Activated CD4-positive, alpha-beta memory T cell treated with anti-CD3 and anti-CD28 coated beads, Interleukin-2, amount 10 ng/mL, durations not matched to agents 7 days and 5 days (primary cell): ENCODE measurements around the gene TNFRSF6B. TPM values are rescaled to one million over a fixed set of nuclear protein-coding genes. Genes with fewer than 3 reads are reported as not detected.

Experiments used
- CTCF ChIA-PET: fragments of 350-600 bp; sonication (Branson Sonifier 250); formaldehyde crosslinking; loops from one replicate; lab custom pipeline; 2021; ENCODE audit warnings: antibody characterized with exemption, inconsistent platforms; lab: Charles Lee
- POLR2A ChIA-PET: fragments of 350-600 bp; sonication (Branson Sonifier 250); formaldehyde crosslinking; loops from one replicate; lab custom pipeline; 2021; ENCODE audit warnings: antibody characterized with exemption; lab: Charles Lee
- DNase-seq: peaks from one replicate; pipeline ENCODE4 v3.0.0-alpha.2; 2020
- H3K27ac Mint-ChIP-seq: one replicate; pipeline ENCODE4 v1.8.0; 2021; ENCODE audit warnings: mild to moderate bottlenecking, mixed read lengths
- H3K27me3 Mint-ChIP-seq: one replicate; pipeline ENCODE4 v1.8.0; 2021; ENCODE audit warnings: mixed read lengths
- H3K36me3 Mint-ChIP-seq: one replicate; pipeline ENCODE4 v1.8.0; 2021; ENCODE audit warnings: low read depth, mixed read lengths
- H3K4me1 Mint-ChIP-seq: one replicate; pipeline ENCODE4 v1.8.0; 2021; ENCODE audit warnings: mixed read lengths
- H3K4me3 Mint-ChIP-seq: one replicate; pipeline ENCODE4 v1.8.0; 2021; ENCODE audit warnings: mild to moderate bottlenecking, mixed read lengths
- H3K9me3 Mint-ChIP-seq: one replicate; pipeline ENCODE4 v1.8.0; 2021; ENCODE audit warnings: mixed read lengths
- total RNA-seq, 2 experiments: library from RNA; stranded (reverse); gene quantifications; one replicate each; pipeline ENCODE4 v1.2.3, GENCODE V29; 2021

Gene TNFRSF6B
- total RNA-seq, 2 experiments from 2014 or later, result not detected

DNA sequence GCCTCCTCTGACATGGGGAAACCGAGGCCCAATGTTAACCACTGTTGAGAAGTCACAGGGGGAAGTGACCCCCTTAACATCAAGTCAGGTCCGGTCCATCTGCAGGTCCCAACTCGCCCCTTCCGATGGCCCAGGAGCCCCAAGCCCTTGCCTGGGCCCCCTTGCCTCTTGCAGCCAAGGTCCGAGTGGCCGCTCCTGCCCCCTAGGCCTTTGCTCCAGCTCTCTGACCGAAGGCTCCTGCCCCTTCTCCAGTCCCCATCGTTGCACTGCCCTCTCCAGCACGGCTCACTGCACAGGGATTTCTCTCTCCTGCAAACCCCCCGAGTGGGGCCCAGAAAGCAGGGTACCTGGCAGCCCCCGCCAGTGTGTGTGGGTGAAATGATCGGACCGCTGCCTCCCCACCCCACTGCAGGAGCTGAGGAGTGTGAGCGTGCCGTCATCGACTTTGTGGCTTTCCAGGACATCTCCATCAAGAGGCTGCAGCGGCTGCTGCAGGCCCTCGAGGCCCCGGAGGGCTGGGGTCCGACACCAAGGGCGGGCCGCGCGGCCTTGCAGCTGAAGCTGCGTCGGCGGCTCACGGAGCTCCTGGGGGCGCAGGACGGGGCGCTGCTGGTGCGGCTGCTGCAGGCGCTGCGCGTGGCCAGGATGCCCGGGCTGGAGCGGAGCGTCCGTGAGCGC, 1.6 kb downstream of the TNFRSF6B start:
- Mint-ChIP-seq H3K9me3 (no peaks in the 10 kb centered on the region), H3K27ac (no peak overlapping the region), H3K4me1 (peaks cover 34% of the 10 kb centered on the region), H3K36me3 (peaks cover 6% of the 10 kb centered on the region), H3K4me3 (no peak overlapping the region), H3K27me3 (no peaks in the 10 kb centered on the region)
- POLR2A ChIA-PET, result interaction anchor here (0.8 to 3.7 kb wide), 10 partner anchors 10 to 175 kb away, joined by 3 to 13 read pairs (median 4); partner anchors contain the start of genes ARFRP1, LIME1, PTK6 and SLC2A4RG
- DNase-seq, result no peak
- CTCF ChIA-PET, result interaction anchor here (1.7 kb wide), 1 partner anchor 161 kb away, joined by 5 read pairs; the partner anchor contains the start of gene PTK6

GRCh38 chr20:63698739-63699465, 2.5 kb downstream of the TNFRSF6B start:
- Mint-ChIP-seq H3K4me1 (peaks cover 33% of the 10 kb centered on the region), H3K36me3 (peaks cover 2% of the 10 kb centered on the region), H3K27me3 (no peaks in the 10 kb centered on the region), H3K27ac (peak overlapping the region; percentile 59), H3K9me3 (no peaks in the 10 kb centered on the region), H3K4me3 (no peak overlapping the region)
- DNase-seq, result peak; percentile 54
- POLR2A ChIA-PET, result interaction anchor here (0.8 to 3.7 kb wide), 7 partner anchors 9 to 176 kb away, joined by 3 to 13 read pairs (median 9); partner anchors contain the start of genes ARFRP1, LIME1, PTK6 and ZGPAT
- CTCF ChIA-PET, result interaction anchor here (1.7 kb wide), 1 partner anchor 162 kb away, joined by 5 read pairs; the partner anchor contains the start of gene PTK6

- H3K36me3 Mint-ChIP-seq, result no peaks in the 10 kb centered on the region
- no peak overlapping the region for H3K4me3 Mint-ChIP-seq
- CTCF ChIA-PET, result interaction anchor here (1.7 kb wide), 1 partner anchor 162 kb away, joined by 5 read pairs; the partner anchor contains the start of gene PTK6
- no peaks in the 10 kb centered on the region for H3K27me3 Mint-ChIP-seq
- H3K9me3 Mint-ChIP-seq, result no peaks in the 10 kb centered on the region
- no peak for DNase-seq
- peaks cover 33% of the 10 kb centered on the region for H3K4me1 Mint-ChIP-seq
- POLR2A ChIA-PET, result interaction anchor here (1.7 to 3.0 kb wide), 2 partner anchors 8 to 132 kb away, joined by 9 to 10 read pairs; partner anchors contain the start of genes ARFRP1 and ZGPAT
- H3K27ac Mint-ChIP-seq, result peak overlapping the region; percentile 59
Measured at GRCh38 chr20:63699466-63700198, 3.2 kb downstream of the TNFRSF6B start.

- Mint-ChIP-seq H3K36me3 (peaks cover 7% of the 10 kb centered on the region), H3K27ac (no peak overlapping the region), H3K27me3 (no peaks in the 10 kb centered on the region), H3K4me3 (no peak overlapping the region), H3K9me3 (no peaks in the 10 kb centered on the region), H3K4me1 (peaks cover 38% of the 10 kb centered on the region)
- CTCF ChIA-PET, result interaction anchor here (1.2 kb wide), 1 partner anchor 163 kb away, joined by 3 read pairs; the partner anchor contains the start of gene PTK6
- POLR2A ChIA-PET, result interaction anchor here (9.3 kb wide), 1 partner anchor 36 kb away, joined by 120 read pairs; the partner anchor contains the start of genes LIME1 and SLC2A4RG
- DNase-seq, result no peak
Measured at GRCh38 chr20:63700199-63701050, 4.0 kb downstream of the TNFRSF6B start.

- CTCF ChIA-PET, result interaction anchor here (1.2 kb wide), 1 partner anchor 164 kb away, joined by 3 read pairs; the partner anchor contains the start of gene PTK6
- Mint-ChIP-seq H3K36me3 (peaks cover 13% of the 10 kb centered on the region), H3K27me3 (no peaks in the 10 kb centered on the region), H3K27ac (peak overlapping the region; percentile 44), H3K9me3 (no peaks in the 10 kb centered on the region), H3K4me3 (no peak overlapping the region), H3K4me1 (peaks cover 44% of the 10 kb centered on the region)
- POLR2A ChIA-PET, result interaction anchor here (9.3 kb wide), 1 partner anchor 35 kb away, joined by 120 read pairs; the partner anchor contains the start of genes LIME1 and SLC2A4RG
- no peak for DNase-seq
Measured at GRCh38 chr20:63701051-63701328, 4.5 kb downstream of the TNFRSF6B start.

DNA sequence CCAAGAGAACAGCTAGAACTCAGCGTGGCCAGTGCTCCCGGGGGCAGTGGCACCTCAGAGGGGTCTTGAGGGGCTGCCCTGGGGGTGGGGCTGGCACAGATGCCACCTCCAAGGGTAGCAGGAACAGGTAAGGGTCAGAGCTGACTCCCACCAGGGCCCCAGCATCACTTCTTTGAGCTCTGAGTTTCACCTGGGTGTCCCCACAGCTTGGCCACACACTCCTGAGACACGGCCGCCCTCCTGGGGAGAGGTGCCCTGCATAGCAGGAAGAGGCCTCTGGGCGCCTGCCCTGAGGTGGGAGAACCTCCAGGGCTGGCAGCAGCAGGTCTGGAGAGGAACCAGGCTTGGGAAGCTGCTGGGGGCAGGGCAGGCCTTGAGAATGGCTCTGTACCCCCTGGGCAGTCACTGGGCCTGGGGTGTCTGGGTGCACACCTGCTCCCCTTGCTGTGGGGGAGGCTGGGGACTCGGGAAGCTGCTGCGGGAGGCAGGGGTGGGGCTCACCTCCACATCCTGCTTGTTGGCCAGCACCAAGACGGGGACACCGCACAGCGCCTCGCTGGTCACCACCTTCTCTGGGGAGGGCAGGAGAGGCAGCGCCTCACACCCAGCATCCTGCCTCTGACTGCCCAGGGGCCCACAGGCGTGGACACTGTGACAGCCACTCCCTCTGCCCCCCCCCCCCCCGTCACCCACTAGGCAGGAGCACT, 5.0 kb downstream of the TNFRSF6B start:
- Mint-ChIP-seq H3K4me3 (no peak overlapping the region), H3K9me3 (no peaks in the 10 kb centered on the region), H3K4me1 (peaks cover 47% of the 10 kb centered on the region), H3K36me3 (peaks cover 15% of the 10 kb centered on the region), H3K27me3 (no peaks in the 10 kb centered on the region), H3K27ac (peak overlapping the region; percentile 44)
- no peak for DNase-seq
- ChIA-PET POLR2A (interaction anchor here (0.9 to 9.3 kb wide), 2 partner anchors 35 to 172 kb away, joined by 3 to 120 read pairs; partner anchors contain the start of genes LIME1 and SLC2A4RG), CTCF (interaction anchor here (1.2 kb wide), 1 partner anchor 164 kb away, joined by 3 read pairs; the partner anchor contains the start of gene PTK6)

- CTCF ChIA-PET, result interaction anchor here (1.2 kb wide), 1 partner anchor 165 kb away, joined by 3 read pairs; the partner anchor contains the start of gene PTK6
- Mint-ChIP-seq H3K27ac (peak overlapping the region; percentile 40), H3K27me3 (no peaks in the 10 kb centered on the region), H3K36me3 (peaks cover 21% of the 10 kb centered on the region), H3K4me3 (no peak overlapping the region), H3K4me1 (peaks cover 51% of the 10 kb centered on the region), H3K9me3 (no peaks in the 10 kb centered on the region)
- POLR2A ChIA-PET, result interaction anchor here (0.9 to 9.3 kb wide), 2 partner anchors 34 to 171 kb away, joined by 3 to 120 read pairs; partner anchors contain the start of genes LIME1 and SLC2A4RG
- DNase-seq, result no peak
Measured at GRCh38 chr20:63702036-63702665, 5.7 kb downstream of the TNFRSF6B start.

GRCh38 chr20:63702751-63703470, 6.5 kb downstream of the TNFRSF6B start:
- no peak overlapping the region for H3K4me3 Mint-ChIP-seq
- H3K27me3 Mint-ChIP-seq, result no peaks in the 10 kb centered on the region
- no peak overlapping the region for H3K27ac Mint-ChIP-seq
- ChIA-PET CTCF (no interaction called here), POLR2A (interaction anchor here (9.3 kb wide), 1 partner anchor 33 kb away, joined by 120 read pairs; the partner anchor contains the start of genes LIME1 and SLC2A4RG)
- H3K9me3 Mint-ChIP-seq, result no peaks in the 10 kb centered on the region
- DNase-seq, result no peak
- peaks cover 49% of the 10 kb centered on the region for H3K4me1 Mint-ChIP-seq
- H3K36me3 Mint-ChIP-seq, result peaks cover 22% of the 10 kb centered on the region

DNA sequence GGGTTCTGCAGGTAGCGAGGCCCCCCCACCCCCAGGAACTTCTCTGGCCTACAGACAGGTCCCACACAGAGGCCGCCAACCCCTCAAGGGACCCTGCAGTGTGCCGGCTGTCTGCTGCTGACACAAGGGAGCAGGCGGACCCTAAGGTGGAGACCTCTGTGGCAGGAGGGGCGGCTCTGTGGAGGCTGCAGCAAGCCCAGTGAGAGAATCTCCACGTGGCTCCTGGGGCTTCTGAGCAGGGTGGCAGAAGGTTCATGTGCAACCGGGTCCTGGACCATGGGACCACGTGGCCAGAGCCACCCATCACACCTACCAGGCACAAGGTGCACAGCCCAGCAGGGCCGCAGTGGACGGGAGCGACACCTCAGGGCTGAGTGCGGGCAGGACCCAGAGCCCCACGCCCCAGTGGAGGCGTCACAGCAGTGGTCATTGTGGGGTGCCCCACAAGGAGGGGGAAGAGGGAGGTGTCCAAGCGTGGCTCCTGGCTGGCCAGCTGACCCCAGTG, 7.1 kb downstream of the TNFRSF6B start:
- H3K4me3 Mint-ChIP-seq, result no peak overlapping the region
- no peak overlapping the region for H3K27ac Mint-ChIP-seq
- no peaks in the 10 kb centered on the region for H3K9me3 Mint-ChIP-seq
- peaks cover 25% of the 10 kb centered on the region for H3K36me3 Mint-ChIP-seq
- no peaks in the 10 kb centered on the region for H3K27me3 Mint-ChIP-seq
- CTCF ChIA-PET, result no interaction called here
- POLR2A ChIA-PET, result interaction anchor here (9.3 kb wide), 1 partner anchor 33 kb away, joined by 120 read pairs; the partner anchor contains the start of genes LIME1 and SLC2A4RG
- peaks cover 52% of the 10 kb centered on the region for H3K4me1 Mint-ChIP-seq
- DNase-seq, result no peak
